Tongue (tissue), 2 donors: ENCODE measurements around the gene CSTF1. TPM values are rescaled to one million over a fixed set of nuclear protein-coding genes. Genes with fewer than 3 reads are reported as not detected.

Source experiments
- DNase-seq: peaks from one replicate; pipeline ENCODE4 v3.0.0-alpha.2; 2015
- total RNA-seq: library from RNA; depleted of rRNA; stranded (reverse); fragments of >200 nt; gene quantifications from one replicate; pipeline ENCODE4 v1.2.3, GENCODE V29; 2014

The CSTF1 gene
- total RNA-seq: 46.3 TPM

DNA sequence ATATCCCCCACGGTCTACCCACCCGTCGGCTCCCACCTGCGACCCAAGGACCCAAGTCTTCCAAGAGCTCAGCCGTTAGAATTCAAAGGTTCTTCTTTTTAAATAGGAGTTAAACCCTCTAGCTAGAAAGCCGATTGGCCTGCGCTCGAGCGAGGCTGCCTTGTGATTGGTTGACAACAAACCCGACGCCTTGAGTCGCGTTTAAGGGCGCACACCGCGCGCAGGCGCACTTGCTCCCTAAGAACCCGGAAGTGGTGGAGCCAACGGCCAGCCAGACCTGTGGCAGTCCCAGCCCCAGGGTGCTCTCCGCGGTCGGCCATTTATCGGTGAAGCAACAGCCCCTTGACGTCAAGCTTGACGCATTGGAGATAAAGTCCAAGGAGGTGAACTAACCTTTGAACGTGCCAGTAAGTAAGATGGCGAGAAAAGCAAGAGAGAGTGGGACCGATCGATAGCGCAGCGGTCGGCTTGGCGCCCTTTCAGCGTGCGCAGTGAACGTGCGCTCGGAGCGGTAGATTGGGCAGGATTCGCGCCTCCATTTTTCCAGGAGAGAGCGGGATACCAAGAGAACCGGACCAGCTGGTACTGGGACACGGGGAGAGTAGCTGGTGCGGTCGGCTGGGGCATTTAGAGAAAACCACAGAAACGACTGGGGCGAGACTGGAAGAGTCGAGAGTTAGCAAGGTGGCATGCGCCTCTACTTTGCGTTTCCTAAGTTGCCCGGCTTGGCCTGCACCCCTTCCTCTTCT, at the start of gene CSTF1, which contains the start of gene AURKA:
Gene CSTF1 (plus strand): TSS at position 514 of the 749 bp plus-strand sequence. CDS start 2,908 bp downstream, outside the sequence.
Gene AURKA (minus strand): TSS at position 84 of the 749 bp plus-strand sequence. CDS start 4,018 bp downstream, outside the sequence.
- peak; percentile 100 for DNase-seq

GRCh38 chr20:56342783-56343182, 49.7 kb upstream of the CSTF1 start:
- no peak for DNase-seq

GRCh38 chr20:56343861-56344381, 48.5 kb upstream of the CSTF1 start:
- peak; percentile 37 for DNase-seq

GRCh38 chr20:56345911-56346310, 46.5 kb upstream of the CSTF1 start:
- DNase-seq: no peak

DNA sequence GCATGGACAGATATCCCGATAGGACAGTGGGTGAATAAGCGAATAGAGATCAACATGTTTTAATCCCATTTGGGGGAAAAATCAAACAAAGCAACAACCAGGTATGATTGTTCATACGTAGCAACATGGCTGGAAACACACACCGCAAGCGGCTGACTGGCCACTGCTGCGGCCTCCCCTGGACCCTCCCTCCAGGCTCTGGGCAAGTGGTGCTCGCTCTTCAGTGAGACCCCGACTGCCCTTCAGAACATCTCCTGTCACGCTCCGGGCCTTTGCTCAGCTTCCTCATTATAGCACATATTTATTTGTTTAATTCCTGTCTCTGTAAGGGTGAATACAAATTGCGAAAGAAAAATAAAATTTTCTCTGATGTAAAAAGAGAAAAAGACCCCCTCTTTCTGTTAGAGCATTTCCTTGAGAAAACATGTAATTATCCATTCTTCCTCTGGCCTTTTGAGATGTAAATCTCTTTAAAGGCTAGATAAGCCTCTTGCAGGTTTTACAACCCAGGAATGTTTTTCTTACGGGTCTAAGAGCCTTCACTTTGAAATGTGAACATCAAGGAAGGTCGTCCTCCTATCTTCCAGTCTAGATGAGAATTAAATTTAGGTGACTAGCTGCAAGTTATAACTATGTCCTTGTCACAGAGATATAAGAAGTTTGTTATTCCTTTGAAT, 44.7 kb upstream of the CSTF1 start:
- no peak for DNase-seq

DNA sequence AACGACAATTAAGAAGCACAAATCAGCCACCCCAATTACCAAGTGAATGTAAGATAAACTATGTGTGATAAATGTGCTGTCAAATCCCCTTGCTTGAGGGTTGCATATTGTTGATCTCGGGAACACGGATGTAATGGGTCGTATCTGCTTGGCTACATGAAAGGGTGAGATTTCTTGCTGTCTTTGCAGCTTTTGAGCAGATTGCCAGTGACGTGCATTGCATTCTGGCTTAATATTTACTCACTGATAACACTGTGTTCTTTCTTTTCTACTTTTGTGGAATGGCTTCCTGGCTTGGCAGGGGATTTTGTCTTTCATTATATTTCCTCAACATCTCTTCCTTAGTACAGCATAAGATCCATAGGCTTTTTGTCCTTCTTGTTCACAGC, 44.1 kb upstream of the CSTF1 start:
- no peak for DNase-seq

DNA sequence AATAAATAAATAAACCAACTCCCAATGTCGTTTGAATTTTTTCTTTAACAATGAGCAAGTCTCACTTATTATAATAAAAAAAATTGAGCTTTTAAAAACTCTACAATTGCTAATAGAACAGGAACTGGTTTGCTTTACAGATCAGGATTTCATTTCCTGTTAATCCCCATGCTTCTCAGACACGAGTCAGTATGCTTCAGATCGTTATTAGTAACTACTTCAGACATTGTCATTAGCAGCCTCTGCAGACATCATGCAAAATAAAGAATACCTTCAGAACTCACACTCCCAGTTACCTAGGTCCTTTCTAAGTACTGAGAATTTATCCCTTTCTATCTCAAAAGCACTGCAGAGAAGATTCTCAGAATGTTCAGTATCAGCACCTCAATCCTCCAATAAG, 43.7 kb upstream of the CSTF1 start:
- no peak for DNase-seq

DNA sequence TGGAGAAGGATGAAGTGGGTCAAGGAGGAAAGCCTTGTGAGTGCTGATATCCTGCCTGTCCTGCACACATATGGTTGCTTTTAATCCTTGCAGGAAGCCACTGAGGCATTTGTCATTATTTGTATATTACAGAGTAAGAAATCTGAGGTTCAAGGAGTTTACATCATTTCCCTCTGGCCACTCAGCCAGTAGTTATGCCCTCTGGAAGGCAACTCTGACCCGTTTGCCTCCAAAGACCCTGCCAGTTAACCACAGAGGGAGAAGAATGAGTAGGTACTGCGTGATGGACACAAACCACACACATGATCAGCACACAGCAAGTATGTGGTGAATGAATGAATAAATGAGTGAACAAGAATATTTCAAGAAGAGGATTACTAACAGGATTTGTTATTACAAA, 41.6 kb upstream of the CSTF1 start:
- no peak for DNase-seq

GRCh38 chr20:56352345-56353055, 39.9 kb upstream of the CSTF1 start:
- DNase-seq: no peak

DNA sequence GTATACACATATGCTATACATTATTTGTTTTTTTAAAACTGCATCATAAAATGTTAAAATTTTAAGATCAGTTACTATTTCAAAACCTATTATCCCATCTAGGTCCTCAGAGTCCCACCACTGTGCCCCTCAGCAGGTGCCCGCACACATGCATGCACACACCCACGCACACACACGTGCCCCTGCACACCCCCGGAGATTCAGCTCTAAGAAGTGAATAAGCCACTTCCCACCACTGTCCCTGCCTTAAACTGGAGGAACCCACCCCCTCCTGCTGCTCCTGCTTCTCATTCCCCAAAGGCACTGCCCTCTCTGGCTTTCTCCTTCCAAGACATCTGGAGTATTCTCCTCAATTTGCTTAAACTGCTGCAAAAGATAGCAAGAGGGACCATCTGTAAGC, 39.1 kb upstream of the CSTF1 start:
- DNase-seq: no peak

GRCh38 chr20:56358070-56358469, 34.4 kb upstream of the CSTF1 start:
- no peak for DNase-seq

GRCh38 chr20:56358600-56359211, 33.7 kb upstream of the CSTF1 start, which contains the start of gene FAM210B:
FAM210B (plus strand) TSS chr20:56358974; CDS start chr20:56359006, 32 bp downstream.
- DNase-seq: peak; percentile 95

GRCh38 chr20:56359212-56360132, 33.0 kb upstream of the CSTF1 start:
- DNase-seq: peak; percentile 78

GRCh38 chr20:56360133-56360907, 32.1 kb upstream of the CSTF1 start:
- DNase-seq: no peak

DNA sequence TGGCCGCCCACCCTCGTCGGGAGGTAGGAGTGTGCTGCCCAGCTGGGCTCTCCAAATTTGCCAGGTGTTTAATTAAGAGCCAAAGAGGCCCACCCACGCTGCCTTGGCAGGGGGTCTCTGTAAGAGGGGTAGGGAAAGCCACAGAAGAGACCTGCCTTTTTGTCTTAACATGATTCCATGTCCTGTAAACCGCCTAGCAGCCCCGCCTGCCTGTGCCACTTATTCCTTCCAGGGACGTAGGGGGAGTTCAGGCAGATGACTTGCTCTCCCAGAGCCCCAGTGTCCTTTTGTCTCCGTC, 31.6 kb upstream of the CSTF1 start:
- no peak for DNase-seq

- no peak for DNase-seq
Measured at GRCh38 chr20:56361900-56362299, 30.5 kb upstream of the CSTF1 start.

DNA sequence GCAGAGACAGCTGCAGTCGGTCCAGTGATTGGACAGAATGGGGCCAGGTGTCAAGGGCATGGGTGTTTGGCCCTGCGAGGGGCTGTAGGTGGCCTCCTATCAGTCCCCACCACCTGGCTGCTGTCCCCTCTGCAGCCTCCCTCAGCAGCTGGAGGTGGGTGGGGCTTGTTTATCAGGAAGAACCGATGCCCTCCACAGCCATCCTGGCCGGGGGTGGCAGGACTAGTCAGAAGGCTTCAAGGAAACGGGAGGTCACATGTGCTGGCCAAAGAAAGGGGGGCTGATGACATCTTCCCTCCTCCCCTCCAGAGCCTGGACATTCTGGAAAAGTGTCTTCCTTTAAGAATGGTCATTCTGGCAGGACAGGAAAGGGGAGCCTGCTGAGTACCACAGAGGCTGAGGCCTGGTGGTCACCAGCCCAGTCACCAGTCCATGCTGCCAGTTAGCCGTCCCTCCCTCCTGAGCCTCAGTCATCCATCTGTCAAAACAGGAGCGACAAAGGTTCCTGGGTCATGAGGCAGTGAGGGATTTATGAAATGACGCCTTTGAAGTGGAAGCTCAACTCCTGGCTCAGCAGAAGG, 29.5 kb upstream of the CSTF1 start:
- no peak for DNase-seq

DNA sequence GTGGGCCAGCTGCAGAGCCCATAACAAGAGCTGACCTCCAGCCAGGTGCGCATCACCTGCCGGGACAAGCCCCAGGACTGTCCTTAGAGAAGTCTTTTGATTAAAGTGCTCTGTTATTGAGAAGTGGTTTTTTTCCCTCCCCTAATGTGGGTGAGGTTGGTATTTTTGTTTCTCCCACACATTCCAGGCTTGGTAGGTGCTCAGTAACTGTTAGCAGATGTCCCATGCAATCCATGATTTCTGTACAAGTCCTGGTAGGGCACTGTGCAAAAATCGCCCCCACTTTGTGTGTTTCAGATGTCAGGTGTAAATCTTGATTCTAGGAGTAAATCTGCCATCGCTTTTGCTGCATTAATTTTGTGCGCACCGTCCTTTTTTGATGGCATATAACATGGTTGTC, 29.0 kb upstream of the CSTF1 start:
- no peak for DNase-seq

DNA sequence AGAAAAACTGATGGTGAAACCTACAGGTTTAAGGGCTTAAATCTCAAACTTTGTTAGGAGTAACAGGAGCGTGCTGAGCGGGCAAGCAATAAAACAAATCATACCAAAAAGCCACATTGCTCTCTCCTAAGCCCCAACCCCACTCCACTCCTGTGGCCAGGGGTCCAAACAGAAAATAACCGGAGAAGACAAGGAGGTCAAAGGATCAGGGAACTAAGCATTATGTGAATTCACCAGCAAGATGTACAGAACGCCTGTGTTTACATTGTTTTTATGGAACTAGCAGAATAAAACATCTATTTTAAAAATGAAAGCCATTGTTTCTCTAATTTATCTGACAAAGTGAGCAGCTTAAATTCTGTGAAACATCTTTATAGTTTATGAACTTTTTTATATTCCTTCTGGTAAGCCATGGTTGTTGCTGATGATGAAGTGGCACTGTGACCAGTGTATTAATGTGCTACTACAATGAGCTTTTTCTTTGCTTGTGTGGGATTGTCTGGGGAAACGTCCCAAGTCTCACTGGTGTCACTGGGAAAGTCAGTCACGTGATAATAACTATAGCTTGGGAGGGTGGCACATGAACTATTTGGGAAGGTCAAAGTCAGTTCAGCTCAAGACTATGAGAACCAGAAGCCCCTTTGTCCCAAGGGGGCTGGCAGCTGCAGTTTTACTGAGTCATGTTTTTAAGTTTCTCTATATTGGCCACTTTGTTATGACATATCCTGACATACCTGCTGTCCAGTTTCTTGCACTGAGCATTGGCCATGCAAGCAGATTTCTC, 23.9 kb upstream of the CSTF1 start:
- DNase-seq: no peak
